ENCODE data around the gene SPPL3.
"Not testable (repeated sequence)": the region's sequence is repeated elsewhere in the genome, so short reads cannot be mapped to it uniquely, and the experiment has no call there.

The SPPL3 gene

GRCh38 chr12:120739821-120740613 is 164.1 kb downstream of the SPPL3 start:
- DNase-seq, result no peak

GRCh38 chr12:120739031-120739762 is 165.0 kb downstream of the SPPL3 start:
- no peak for DNase-seq

GRCh38 chr12:120738252-120739030 is 165.7 kb downstream of the SPPL3 start:
- DNase-seq, result no peak

- no peak for DNase-seq
Measured at GRCh38 chr12:120737557-120738251, 166.5 kb downstream of the SPPL3 start.

GRCh38 chr12:120736404-120737331 is 167.5 kb downstream of the SPPL3 start:
- no peak for DNase-seq

GRCh38 chr12:120735181-120735580 is 169.0 kb downstream of the SPPL3 start:
- DNase-seq, result no peak

- no peak for DNase-seq
Measured at GRCh38 chr12:120734210-120734609, 169.9 kb downstream of the SPPL3 start.

- no peak for DNase-seq
Measured at GRCh38 chr12:120733574-120733973, 170.6 kb downstream of the SPPL3 start.

GRCh38 chr12:120732198-120732597 is 172.0 kb downstream of the SPPL3 start:
- not testable (repeated sequence) for DNase-seq

- DNase-seq, result no peak
Measured at GRCh38 chr12:120726961-120727360, 177.2 kb downstream of the SPPL3 start.

GRCh38 chr12:120726510-120726793 is 177.7 kb downstream of the SPPL3 start:
- DNase-seq, result no peak

- peak; percentile 82 for DNase-seq
Measured at GRCh38 chr12:120725659-120726509, 178.3 kb downstream of the SPPL3 start, which contains the start of gene ACADS. Gene ACADS, plus strand, starts transcription at chr12:120725826. Its CDS starts 60 bp downstream, at chr12:120725886.

GRCh38 chr12:120725151-120725658 is 179.0 kb downstream of the SPPL3 start:
- DNase-seq, result no peak

- no peak for DNase-seq
Measured at GRCh38 chr12:120724720-120725119, 179.4 kb downstream of the SPPL3 start.

GRCh38 chr12:120722784-120723183 is 181.4 kb downstream of the SPPL3 start:
- DNase-seq, result no peak

GRCh38 chr12:120721866-120722265 is 182.3 kb downstream of the SPPL3 start:
- DNase-seq, result no peak

GRCh38 chr12:120720987-120721801 is 183.0 kb downstream of the SPPL3 start:
- DNase-seq, result no peak

GRCh38 chr12:120720234-120720986 is 183.7 kb downstream of the SPPL3 start:
- no peak for DNase-seq

All from central memory CD4-positive, alpha-beta T cell (primary cell).